Activated T-helper 1 cell treated with anti-CD3 and anti-CD28 coated beads, Interleukin-12 subunit alpha, Interleukin-12 subunit beta, Interleukin-2, Interleukin-4 antibody, amounts not matched to agents 30 ng/mL and 10 ng/mL and 1 ng/mL, durations not matched to agents 14 hours and 24 hours and 36 hours (primary cell): ENCODE results near the gene PRRT1. TPM values are rescaled to one million over a fixed set of nuclear protein-coding genes. Genes with fewer than 3 reads are reported as not detected.

Source experiments
- DNase-seq: peaks from one replicate; pipeline ENCODE4 v3.0.0; 2021; ENCODE audit warnings: low spot score
- H3K27ac Mint-ChIP-seq: one replicate; pipeline ENCODE4 v1.8.0; 2021; ENCODE audit warnings: mild to moderate bottlenecking, mixed read lengths
- H3K27me3 Mint-ChIP-seq: one replicate; pipeline ENCODE4 v1.8.0; 2022; ENCODE audit warnings: mild to moderate bottlenecking, moderate library complexity, mixed read lengths; ENCODE audit not compliant: insufficient read depth
- H3K36me3 Mint-ChIP-seq: one replicate; pipeline ENCODE4 v1.8.0; 2021; ENCODE audit warnings: low read depth, mixed read lengths
- H3K4me1 Mint-ChIP-seq: one replicate; pipeline ENCODE4 v1.8.0; 2021; ENCODE audit warnings: low read depth, mixed read lengths
- H3K4me3 Mint-ChIP-seq: one replicate; pipeline ENCODE4 v1.8.0; 2021; ENCODE audit warnings: mild to moderate bottlenecking, moderate library complexity, mixed read lengths
- H3K9me3 Mint-ChIP-seq: one replicate; pipeline ENCODE4 v1.8.0; 2021; ENCODE audit warnings: mixed read lengths
- intact Hi-C: fragments of 100-400 bp; cut with micrococcal nuclease; formaldehyde crosslinking; loops from one replicate; pipeline ENCODE4 v1.15.1; 2024
- total RNA-seq: library from RNA; stranded (reverse); gene quantifications from 2 replicates; pipeline ENCODE4 v1.2.3, GENCODE V29; 2022

The PRRT1 gene
- total RNA-seq, 1 donor from 2014 or later: 0.57 TPM

GRCh38 chr6:32166411-32167061, 14.8 kb upstream of the PRRT1 start:
- H3K27ac Mint-ChIP-seq: no peak overlapping the region
- intact Hi-C loops: no loop called here
- no peak for DNase-seq
- no peaks in the 10 kb centered on the region for H3K4me1 Mint-ChIP-seq
- H3K27me3 Mint-ChIP-seq: no peaks in the 10 kb centered on the region
- H3K4me3 Mint-ChIP-seq: no peak overlapping the region
- H3K9me3 Mint-ChIP-seq: no peaks in the 10 kb centered on the region
- H3K36me3 Mint-ChIP-seq: peaks cover 17% of the 10 kb centered on the region

GRCh38 chr6:32164295-32164694, 12.6 kb upstream of the PRRT1 start, which contains the start of gene EGFL8:
EGFL8 (plus strand) TSS chr6:32164595; CDS start chr6:32166166, 1,571 bp downstream.
- H3K9me3 Mint-ChIP-seq: no peaks in the 10 kb centered on the region
- H3K4me3 Mint-ChIP-seq: no peak within 1 kb of the TSS
- H3K27me3 Mint-ChIP-seq: no peaks in the 10 kb centered on the region
- peak within 1 kb of the TSS; percentile 10 for H3K27ac Mint-ChIP-seq
- peaks cover 7% of the 10 kb centered on the region for H3K36me3 Mint-ChIP-seq
- DNase-seq: no peak
- H3K4me1 Mint-ChIP-seq: no peaks in the 10 kb centered on the region
- intact Hi-C loops: no loop called here

GRCh38 chr6:32163559-32164258, 12.0 kb upstream of the PRRT1 start:
- Mint-ChIP-seq H3K4me3 (no peak overlapping the region), H3K36me3 (peaks cover 4% of the 10 kb centered on the region), H3K27me3 (no peaks in the 10 kb centered on the region), H3K9me3 (no peaks in the 10 kb centered on the region), H3K4me1 (no peaks in the 10 kb centered on the region), H3K27ac (no peak overlapping the region)
- DNase-seq: no peak
- intact Hi-C loops: no loop called here

- H3K27ac Mint-ChIP-seq: no peak overlapping the region
- H3K4me1 Mint-ChIP-seq: peaks cover 22% of the 10 kb centered on the region
- H3K27me3 Mint-ChIP-seq: peaks cover 7% of the 10 kb centered on the region
- no peak overlapping the region for H3K4me3 Mint-ChIP-seq
- H3K36me3 Mint-ChIP-seq: peaks cover 15% of the 10 kb centered on the region
- H3K9me3 Mint-ChIP-seq: no peaks in the 10 kb centered on the region
- DNase-seq: no peak
- intact Hi-C loops: no loop called here
Observed at GRCh38 chr6:32158052-32158451, 6.3 kb upstream of the PRRT1 start.

GRCh38 chr6:32156891-32157290, 5.2 kb upstream of the PRRT1 start:
- Mint-ChIP-seq H3K4me1 (peaks cover 29% of the 10 kb centered on the region), H3K36me3 (peaks cover 15% of the 10 kb centered on the region), H3K4me3 (no peak overlapping the region), H3K9me3 (no peaks in the 10 kb centered on the region), H3K27me3 (peaks cover 18% of the 10 kb centered on the region), H3K27ac (no peak overlapping the region)
- no peak for DNase-seq
- intact Hi-C loops: no loop called here

- no peaks in the 10 kb centered on the region for H3K9me3 Mint-ChIP-seq
- peak; percentile 58 for DNase-seq
- H3K27ac Mint-ChIP-seq: peak overlapping the region; percentile 86
- H3K36me3 Mint-ChIP-seq: peaks cover 19% of the 10 kb centered on the region
- H3K4me1 Mint-ChIP-seq: peaks cover 38% of the 10 kb centered on the region
- intact Hi-C loops: loop anchor here (1.0 kb wide), 6 partner anchors 22 to 106 kb away; partner anchors contain the start of genes AGPAT1 and FKBPL
- peaks cover 32% of the 10 kb centered on the region for H3K27me3 Mint-ChIP-seq
- H3K4me3 Mint-ChIP-seq: peak overlapping the region; percentile 99
Observed at GRCh38 chr6:32154514-32155161, 2.9 kb upstream of the PRRT1 start.

- Mint-ChIP-seq H3K27me3 (peaks cover 36% of the 10 kb centered on the region), H3K36me3 (peaks cover 19% of the 10 kb centered on the region), H3K9me3 (no peaks in the 10 kb centered on the region), H3K4me3 (peak within 1 kb of the TSS; percentile 99), H3K27ac (peak within 1 kb of the TSS; percentile 86), H3K4me1 (peaks cover 40% of the 10 kb centered on the region)
- peak; percentile 55 for DNase-seq
- intact Hi-C loops: loop anchor here (1.0 kb wide), 6 partner anchors 22 to 106 kb away; partner anchors contain the start of genes AGPAT1 and FKBPL
Observed at GRCh38 chr6:32153564-32154513, 2.1 kb upstream of the PRRT1 start, which contains the start of gene PPT2. PPT2 (plus strand) TSS chr6:32154141; CDS start chr6:32154595, 454 bp downstream.

GRCh38 chr6:32152769-32153563, 1.2 kb upstream of the PRRT1 start:
- peaks cover 43% of the 10 kb centered on the region for H3K27me3 Mint-ChIP-seq
- no peaks in the 10 kb centered on the region for H3K9me3 Mint-ChIP-seq
- DNase-seq: no peak
- peak overlapping the region; percentile 69 for H3K4me3 Mint-ChIP-seq
- peak overlapping the region; percentile 67 for H3K27ac Mint-ChIP-seq
- intact Hi-C loops: no loop called here
- peaks cover 49% of the 10 kb centered on the region for H3K4me1 Mint-ChIP-seq
- H3K36me3 Mint-ChIP-seq: peaks cover 13% of the 10 kb centered on the region

GRCh38 chr6:32151181-32151862, 417 bp downstream of the PRRT1 start:
- peaks cover 55% of the 10 kb centered on the region for H3K4me1 Mint-ChIP-seq
- peak overlapping the region; percentile 34 for H3K4me3 Mint-ChIP-seq
- no peak overlapping the region for H3K27ac Mint-ChIP-seq
- H3K36me3 Mint-ChIP-seq: peaks cover 6% of the 10 kb centered on the region
- H3K27me3 Mint-ChIP-seq: peaks cover 52% of the 10 kb centered on the region
- H3K9me3 Mint-ChIP-seq: no peaks in the 10 kb centered on the region
- no peak for DNase-seq
- intact Hi-C loops: no loop called here

GRCh38 chr6:32149932-32150870, 1.5 kb downstream of the PRRT1 start:
- no peak for DNase-seq
- intact Hi-C loops: no loop called here
- Mint-ChIP-seq H3K27me3 (peaks cover 60% of the 10 kb centered on the region), H3K4me1 (peaks cover 51% of the 10 kb centered on the region), H3K27ac (peak overlapping the region; percentile 30), H3K9me3 (no peaks in the 10 kb centered on the region), H3K36me3 (peaks cover 4% of the 10 kb centered on the region), H3K4me3 (peak overlapping the region; percentile 28)
